K562 (cell line): ENCODE results near the gene DNER.

Experiments
- CBFB ChIP-seq: sonication (generic); formaldehyde crosslinking; IDR thresholded peaks from 2 replicates; pipeline ENCODE4 v1.4.0; 2020; ENCODE audit warnings: mild to moderate bottlenecking, missing genetic modification reagents
- CTCF ChIP-seq, 3 experiments: IDR thresholded peaks in 2 of 3; conservative IDR thresholded peaks in 1 of 3; 2 replicates each; pipeline ENCODE4 v1.5.1; 2011 to 2012; ENCODE audit warnings: low read length in 3 of 3, mild to moderate bottlenecking in 3 of 3, control low read depth in 2 of 3, improper control_type of control experiment in 1 of 3, inconsistent platforms in 1 of 3, low read depth in 1 of 3, mixed read lengths in 1 of 3, moderate library complexity in 1 of 3; ENCODE audit not compliant: insufficient read depth in 2 of 3
- E4F1 ChIP-seq: fragments of 250-450 bp; sonication (Bioruptor Pico); IDR thresholded peaks from 2 replicates; pipeline ENCODE4 v1.5.0; 2021; ENCODE audit warnings: mild to moderate bottlenecking, borderline replicate concordance
- IRF9 ChIP-seq: fragments of 450-650 bp; IDR thresholded peaks from 2 replicates; pipeline ENCODE4 v1.6.1; 2016; ENCODE audit warnings: missing biosample characterization, missing genetic modification characterization
- KAT7 ChIP-seq: sonication (generic); formaldehyde crosslinking; IDR thresholded peaks from 2 replicates; pipeline ENCODE4 v1.8.0; 2022; ENCODE audit warnings: missing genetic modification reagents, mild to moderate bottlenecking, borderline replicate concordance
- NCOA2 ChIP-seq, 2 experiments: fragments of 450-650 bp; IDR thresholded peaks; 2 replicates each; pipeline ENCODE4 v1.6.1; 2018; ENCODE audit warnings: mild to moderate bottlenecking in 2 of 2, moderate library complexity in 1 of 2; ENCODE audit not compliant: partially characterized antibody in 2 of 2
- PHB2 ChIP-seq: fragments of 450-650 bp; IDR thresholded peaks from 2 replicates; pipeline ENCODE4 v1.6.1; 2017; ENCODE audit warnings: low read depth
- SMARCA5 ChIP-seq: fragments of 450-650 bp; IDR thresholded peaks from 2 replicates; pipeline ENCODE4 v1.6.1; 2016
- SNAPC5 ChIP-seq: fragments of 250-450 bp; sonication (Bioruptor Pico); IDR thresholded peaks from 2 replicates; pipeline ENCODE4 v1.8.0; 2021; ENCODE audit warnings: moderate library complexity, mild to moderate bottlenecking, inconsistent platforms
- ZNF133 ChIP-seq: fragments of 250-450 bp; sonication (Bioruptor Pico); IDR thresholded peaks from 2 replicates; pipeline ENCODE4 v1.4.0; 2020; ENCODE audit warnings: mild to moderate bottlenecking

- TF ChIP-seq KAT7 (no peak), CBFB (CRISPR knock-in tag) (no peak), IRF9 (tag) (no peak), SMARCA5 (no peak), CTCF (IDR thresholded peaks at IDR 0.05 in 2 of 3, conservative IDR thresholded peaks at IDR 0.05 in 1 of 3; ENCODE audit: insufficient read depth in 2 of 3, low read depth in 1 of 3, low read length in 3 of 3) (no peak), E4F1 (no peak), ZNF133 (CRISPR knock-in tag) (no peak), NCOA2 (IDR thresholded peaks at IDR 0.05; ENCODE audit: partially characterized antibody in 2 of 2) (no peak), PHB2 (no peak), SNAPC5 (no peak)
These were observed 213.1 kb downstream of the DNER start for GRCh38 chr2:229501051-229501794.
